Measurements from ENCODE around the gene BMP6.

The BMP6 gene

DNA sequence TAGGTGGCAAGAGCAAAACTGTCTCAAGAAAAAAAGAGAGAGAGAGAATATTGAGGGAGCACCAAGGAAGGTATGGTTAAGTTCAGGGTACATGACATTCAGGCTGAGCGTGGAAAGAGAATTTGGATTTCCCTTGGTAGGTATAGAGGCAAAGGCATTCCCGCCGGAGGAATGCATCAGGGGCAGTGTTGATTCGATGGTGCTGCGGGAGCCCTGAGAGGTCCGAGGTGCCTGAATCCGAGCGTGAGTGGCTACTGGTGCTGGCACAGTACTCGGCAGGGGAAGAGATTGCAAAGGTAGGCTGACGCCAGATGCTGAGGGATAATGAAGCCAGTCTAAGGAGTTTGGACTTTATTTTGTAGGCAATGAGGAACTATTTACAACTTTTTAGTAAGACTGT is 20.0 kb downstream of the BMP6 start:
- Histone ChIP-seq H3K27ac (no peak overlapping the region), H3K4me3 (no peak overlapping the region)
- TF ChIP-seq, protein P1, sequence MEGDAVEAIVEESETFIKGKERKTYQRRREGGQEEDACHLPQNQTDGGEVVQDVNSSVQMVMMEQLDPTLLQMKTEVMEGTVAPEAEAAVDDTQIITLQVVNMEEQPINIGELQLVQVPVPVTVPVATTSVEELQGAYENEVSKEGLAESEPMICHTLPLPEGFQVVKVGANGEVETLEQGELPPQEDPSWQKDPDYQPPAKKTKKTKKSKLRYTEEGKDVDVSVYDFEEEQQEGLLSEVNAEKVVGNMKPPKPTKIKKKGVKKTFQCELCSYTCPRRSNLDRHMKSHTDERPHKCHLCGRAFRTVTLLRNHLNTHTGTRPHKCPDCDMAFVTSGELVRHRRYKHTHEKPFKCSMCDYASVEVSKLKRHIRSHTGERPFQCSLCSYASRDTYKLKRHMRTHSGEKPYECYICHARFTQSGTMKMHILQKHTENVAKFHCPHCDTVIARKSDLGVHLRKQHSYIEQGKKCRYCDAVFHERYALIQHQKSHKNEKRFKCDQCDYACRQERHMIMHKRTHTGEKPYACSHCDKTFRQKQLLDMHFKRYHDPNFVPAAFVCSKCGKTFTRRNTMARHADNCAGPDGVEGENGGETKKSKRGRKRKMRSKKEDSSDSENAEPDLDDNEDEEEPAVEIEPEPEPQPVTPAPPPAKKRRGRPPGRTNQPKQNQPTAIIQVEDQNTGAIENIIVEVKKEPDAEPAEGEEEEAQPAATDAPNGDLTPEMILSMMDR (IDR thresholded peaks at IDR 0.05) = no peak
- no peak for DNase-seq (ENCODE audit: low spot score)

DNA sequence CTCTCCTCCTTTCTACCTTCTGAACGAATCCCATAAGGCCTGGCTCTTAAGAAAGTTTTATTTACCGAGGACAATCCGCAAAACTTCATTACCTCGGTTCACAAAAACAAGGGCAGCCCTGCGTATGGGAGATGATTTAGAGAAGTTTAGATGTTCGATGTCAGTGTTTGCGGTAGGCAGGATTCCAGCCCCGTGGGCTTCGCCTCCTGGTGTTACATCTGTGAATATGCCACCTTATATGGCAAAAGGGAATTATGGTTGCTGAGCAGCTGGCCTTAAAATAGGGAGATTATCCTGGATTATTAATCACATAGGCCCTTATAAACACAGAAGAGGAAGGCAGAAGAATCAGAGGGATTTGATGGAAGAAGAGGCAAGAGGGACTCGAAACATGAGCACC is 21.1 kb downstream of the BMP6 start:
- no peak for DNase-seq (ENCODE audit: low spot score)
- no peak overlapping the region for H3K4me3 ChIP-seq
- no peak overlapping the region for H3K27ac ChIP-seq
- TF ChIP-seq, protein P1 (IDR thresholded peaks at IDR 0.05) = no peak

DNA sequence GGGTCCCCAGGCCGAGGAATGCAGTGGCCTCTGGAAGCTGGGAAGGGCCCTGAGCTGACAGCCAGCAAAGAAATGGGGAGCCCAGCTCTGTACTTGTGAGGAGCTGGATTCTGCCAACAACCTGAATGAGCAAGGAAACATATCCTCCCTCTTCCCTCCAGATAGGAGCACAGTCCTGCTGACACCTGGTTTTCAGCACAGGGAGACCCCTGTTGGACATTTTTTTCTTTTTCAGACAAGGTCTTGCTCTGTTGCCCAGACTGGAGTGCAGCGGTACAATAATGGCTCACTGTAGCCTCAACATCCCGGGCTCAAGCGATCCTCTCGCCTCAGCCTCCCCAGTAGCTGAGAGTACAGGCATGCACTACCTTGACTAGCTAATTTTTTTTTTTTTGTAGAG is 21.5 kb downstream of the BMP6 start:
- H3K27ac ChIP-seq = no peak overlapping the region
- DNase-seq (ENCODE audit: low spot score) = no peak
- no peak overlapping the region for H3K4me3 ChIP-seq
- TF ChIP-seq, protein P1 (IDR thresholded peaks at IDR 0.05) = no peak

DNA sequence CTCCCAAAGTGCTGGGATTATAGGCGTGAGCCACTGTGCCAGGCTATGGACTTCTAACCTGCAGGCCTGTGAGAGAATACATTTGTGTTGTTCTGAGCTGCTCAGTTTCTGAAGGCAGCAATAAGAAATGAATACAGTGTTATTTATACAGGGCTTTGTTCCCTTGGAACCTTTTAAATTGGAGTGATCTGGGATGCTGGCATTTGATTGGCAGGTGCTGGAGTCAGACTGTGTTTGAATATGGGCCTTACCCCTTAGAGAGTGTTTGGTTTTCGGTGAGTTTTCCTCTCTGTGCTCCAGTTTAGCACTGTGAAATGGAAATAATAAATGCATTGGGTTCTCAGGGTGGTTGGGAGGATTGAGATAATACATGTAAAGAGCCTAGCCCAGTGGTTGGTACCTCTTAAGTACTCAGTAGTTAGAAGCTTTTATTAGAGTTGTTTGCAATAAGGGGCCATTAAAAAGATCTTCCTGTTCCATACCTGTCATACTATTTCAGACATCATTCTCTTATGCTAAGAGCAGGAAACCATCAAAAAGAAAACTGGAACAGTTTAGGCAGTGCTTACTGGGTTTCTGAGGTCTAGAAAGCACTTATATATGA is 22.1 kb downstream of the BMP6 start:
- Histone ChIP-seq H3K4me3 (no peak overlapping the region), H3K27ac (no peak overlapping the region)
- TF ChIP-seq, protein P1 (IDR thresholded peaks at IDR 0.05) = no peak
- DNase-seq (ENCODE audit: low spot score) = no peak

DNA sequence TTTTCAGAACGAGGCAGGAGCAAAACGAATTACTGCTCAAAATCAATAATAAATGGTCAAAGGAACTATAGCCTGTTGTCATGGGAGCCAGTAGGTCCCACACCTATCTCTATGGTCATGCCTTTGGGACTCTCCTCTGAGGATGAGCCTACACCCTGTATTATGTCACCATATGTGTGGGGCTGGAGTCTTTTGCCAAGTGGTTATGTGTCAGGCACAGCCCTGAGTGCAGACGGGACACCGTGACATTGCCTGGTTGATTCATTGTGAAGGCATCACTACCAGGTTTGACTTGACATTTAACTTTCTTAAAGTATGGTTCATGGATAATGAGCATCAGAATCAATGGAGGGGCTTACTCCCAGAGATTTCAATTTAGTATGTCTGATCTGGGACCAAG is 23.6 kb downstream of the BMP6 start:
- no peak for DNase-seq (ENCODE audit: low spot score)
- TF ChIP-seq, protein P1 (IDR thresholded peaks at IDR 0.05) = no peak
- Histone ChIP-seq H3K4me3 (no peak overlapping the region), H3K27ac (no peak overlapping the region)

DNA sequence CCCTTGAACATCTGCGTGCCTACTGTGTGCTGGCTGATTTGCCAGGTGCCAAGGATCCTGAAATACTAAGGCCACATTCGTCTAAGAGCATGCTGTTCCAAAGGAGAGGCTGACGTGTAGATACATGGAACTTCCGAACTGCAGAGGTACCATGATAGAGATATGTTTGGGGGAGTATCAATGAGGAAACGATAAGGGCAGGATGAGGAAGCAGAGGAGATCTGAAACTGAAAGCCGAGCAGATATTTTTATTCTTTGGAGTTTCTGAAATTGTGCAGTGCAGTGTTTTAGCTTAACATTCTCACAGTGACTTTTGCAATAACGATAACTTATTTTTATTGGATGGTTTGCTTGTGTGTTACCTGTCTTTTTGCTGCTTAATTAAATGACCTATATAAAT is 24.3 kb downstream of the BMP6 start:
- TF ChIP-seq, protein P1 (IDR thresholded peaks at IDR 0.05) = no peak
- H3K27ac ChIP-seq = no peak overlapping the region

GRCh38 chr6:7758456-7758855 is 32.6 kb downstream of the BMP6 start:
- TF ChIP-seq, protein P1 (IDR thresholded peaks at IDR 0.05) = no peak
- Histone ChIP-seq H3K27ac (no peak overlapping the region), H3K4me3 (no peak overlapping the region)
- no peak for DNase-seq (ENCODE audit: low spot score)

More for the DNA sequence above, 24.3 kb downstream of the BMP6 start:
- DNase-seq (ENCODE audit: low spot score) = no peak
- H3K4me3 ChIP-seq = no peak overlapping the region
